OCI-LY3 (cell line): ENCODE measurements around the gene SENP1.

Experiments used
- H2AFZ ChIP-seq: fragments of 200-600, 300-600 bp; shearing (Covaris generic); 2 replicates; pipeline ENCODE4 v1.6.0; 2014; ENCODE audit warnings: antibody characterized with exemption, low read depth, low read length
- H3K27ac ChIP-seq: fragments of 200-600, 300-600 bp; sonication (generic); 2 replicates; pipeline ENCODE4 v1.5.1; 2014; ENCODE audit warnings: mild to moderate bottlenecking, low read length, moderate library complexity, mixed read lengths
- H3K27me3 ChIP-seq: fragments of 200-600, 300-600 bp; sonication (generic); 2 replicates; pipeline ENCODE4 v1.6.1; 2014; ENCODE audit warnings: low read depth, low read length, mixed read lengths
- H3K36me3 ChIP-seq: fragments of 200-600, 300-600 bp; sonication (generic); replicated peaks from 2 replicates; pipeline ENCODE3; 2014; ENCODE audit warnings: low read depth, low read length, mixed read lengths
- H3K4me1 ChIP-seq: fragments of 300-600, 200-600 bp; sonication (generic); 2 replicates; pipeline ENCODE4 v1.6.1; 2014; ENCODE audit warnings: low read length, mixed read lengths
- H3K4me2 ChIP-seq: fragments of 200-600, 300-600 bp; sonication (generic); 2 replicates; pipeline ENCODE4 v1.6.1; 2014; ENCODE audit warnings: low read length, mixed read lengths
- H3K4me3 ChIP-seq: fragments of 300-600, 200-600 bp; sonication (generic); 2 replicates; pipeline ENCODE4 v1.5.1; 2014; ENCODE audit warnings: antibody characterized with exemption, mild to moderate bottlenecking, low read length, moderate library complexity
- H3K79me2 ChIP-seq: fragments of 300-600, 200-600 bp; shearing (Covaris generic); 2 replicates; pipeline ENCODE4 v1.6.1; 2014; ENCODE audit warnings: mild to moderate bottlenecking, low read length, mixed read lengths
- H3K9ac ChIP-seq: fragments of 300-600, 200-600 bp; shearing (Covaris generic); 2 replicates; pipeline ENCODE4 v1.6.0; 2014; ENCODE audit warnings: mild to moderate bottlenecking, low read length, moderate library complexity
- H3K9me3 ChIP-seq: fragments of 200-600, 300-600 bp; shearing (Covaris generic); 2 replicates; pipeline ENCODE4 v1.6.1; 2014; ENCODE audit warnings: low read length, mixed read lengths; ENCODE audit not compliant: insufficient read depth
- H4K20me1 ChIP-seq: fragments of 200-600, 300-600 bp; sonication (generic); 2 replicates; pipeline ENCODE4 v1.6.1; 2016; ENCODE audit warnings: low read length, mixed read lengths; ENCODE audit not compliant: insufficient read depth
- CTCF ChIP-seq: fragments of 200-600, 300-600 bp; sonication (generic); IDR thresholded peaks from 2 replicates; pipeline ENCODE4 v1.5.1; 2014; ENCODE audit warnings: antibody characterized with exemption, low read length, low read depth
- EZH2phosphoT487 ChIP-seq: fragments of 200-600 bp; shearing (Covaris generic); IDR thresholded peaks from 2 replicates; pipeline ENCODE4 v1.6.1; 2018; ENCODE audit warnings: antibody characterized with exemption, mixed run types, low read depth

The SENP1 gene

DNA sequence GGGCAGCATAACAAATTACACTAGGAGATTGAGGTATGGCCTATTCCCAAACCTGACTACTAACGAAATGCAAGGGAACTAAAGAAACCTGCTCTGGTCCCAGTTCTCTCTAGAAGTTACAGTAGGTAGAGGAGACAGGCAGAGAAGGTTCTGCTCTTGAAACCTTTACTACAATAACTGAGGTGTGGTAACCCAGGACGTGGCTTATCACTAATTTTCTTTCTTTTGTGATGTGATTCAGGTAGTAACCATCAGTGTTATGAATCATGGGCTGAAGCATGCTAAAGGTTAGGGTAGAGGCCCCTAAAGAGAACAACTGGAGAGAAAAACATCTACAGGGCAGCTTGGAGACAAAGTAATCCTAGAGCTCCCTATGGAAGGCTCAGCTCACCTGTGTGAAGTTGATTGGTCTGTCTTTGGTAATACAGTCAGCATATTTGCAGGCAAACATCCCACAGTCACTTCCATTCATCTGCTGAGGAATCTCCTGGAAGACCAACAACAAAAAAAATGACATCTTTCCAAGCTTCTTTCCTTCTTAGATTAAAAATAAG is 59.8 kb downstream of the SENP1 start:
- Histone ChIP-seq H3K27ac (no peak overlapping the region), H3K9ac (no peak overlapping the region), H4K20me1 (no peaks in the 10 kb centered on the region), H3K79me2 (no peaks in the 10 kb centered on the region), H3K36me3 (peaks cover 40% of the 10 kb centered on the region), H3K4me3 (no peak overlapping the region), H3K27me3 (no peaks in the 10 kb centered on the region), H3K4me2 (no peak overlapping the region), H3K4me1 (no peaks in the 10 kb centered on the region), H2AFZ (no peak overlapping the region), H3K9me3 (no peaks in the 10 kb centered on the region)
- TF ChIP-seq EZH2phosphoT487 (no peak), CTCF (no peak)

- Histone ChIP-seq H2AFZ (no peak overlapping the region), H3K79me2 (no peaks in the 10 kb centered on the region), H3K9me3 (no peaks in the 10 kb centered on the region), H3K27me3 (no peaks in the 10 kb centered on the region), H3K9ac (no peak overlapping the region), H3K4me3 (no peak overlapping the region), H3K4me1 (no peaks in the 10 kb centered on the region), H3K4me2 (no peak overlapping the region), H3K27ac (no peak overlapping the region), H4K20me1 (no peaks in the 10 kb centered on the region), H3K36me3 (peaks cover 40% of the 10 kb centered on the region)
- TF ChIP-seq CTCF: no peak
- no peak for TF ChIP-seq EZH2phosphoT487
Observed at GRCh38 chr12:48045061-48045846, 60.6 kb downstream of the SENP1 start.

DNA sequence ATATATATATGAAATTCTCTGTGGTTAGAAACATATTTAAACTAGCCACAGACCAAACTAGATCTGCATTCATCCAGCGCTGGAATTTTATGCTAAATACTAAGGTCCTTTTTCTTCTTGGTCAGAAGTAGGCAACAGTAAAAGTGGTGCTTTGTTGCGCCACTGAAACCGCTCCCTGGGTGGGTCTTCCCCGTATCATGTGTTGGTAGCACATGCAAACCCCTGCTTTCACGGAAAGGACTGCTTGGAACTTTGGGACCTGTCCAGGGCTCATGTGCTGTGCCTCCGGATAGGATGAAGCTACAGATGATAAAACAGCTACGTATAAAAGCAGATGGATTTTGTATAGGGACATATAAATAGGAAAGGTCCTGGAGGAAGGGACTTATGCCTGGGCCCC is 61.5 kb downstream of the SENP1 start:
- Histone ChIP-seq H3K36me3 (peaks cover 34% of the 10 kb centered on the region), H2AFZ (no peak overlapping the region), H4K20me1 (no peaks in the 10 kb centered on the region), H3K4me2 (no peak overlapping the region), H3K9ac (no peak overlapping the region), H3K9me3 (no peaks in the 10 kb centered on the region), H3K79me2 (no peaks in the 10 kb centered on the region), H3K27me3 (no peaks in the 10 kb centered on the region), H3K27ac (no peak overlapping the region), H3K4me3 (no peak overlapping the region), H3K4me1 (0 out of 2 replicates have a peak, but pooled peaks cover 5% of the 10 kb centered on the region)
- TF ChIP-seq CTCF (no peak), EZH2phosphoT487 (no peak)

- Histone ChIP-seq H2AFZ (no peak overlapping the region), H3K36me3 (peaks cover 34% of the 10 kb centered on the region), H3K4me3 (no peak overlapping the region), H3K9me3 (no peaks in the 10 kb centered on the region), H3K79me2 (no peaks in the 10 kb centered on the region), H3K27me3 (no peaks in the 10 kb centered on the region), H3K4me1 (0 out of 2 replicates have a peak, but pooled peaks cover 5% of the 10 kb centered on the region), H3K27ac (no peak overlapping the region), H3K4me2 (no peak overlapping the region), H4K20me1 (no peaks in the 10 kb centered on the region), H3K9ac (no peak overlapping the region)
- TF ChIP-seq EZH2phosphoT487 (no peak), CTCF (no peak)
Observed at GRCh38 chr12:48043771-48044170, 62.1 kb downstream of the SENP1 start.
